Left ventricle myocardium inferior (tissue), 1 donor: ENCODE measurements around the gene PCDHA10. TPM values are rescaled to one million over a fixed set of nuclear protein-coding genes. Genes with fewer than 3 reads are reported as not detected.
"Not testable (repeated sequence)": the region's sequence is repeated elsewhere in the genome, so short reads cannot be mapped to it uniquely, and the experiment has no call there.

Experiments
- DNase-seq: peaks from one replicate; pipeline ENCODE4 v3.0.0-alpha.2; 2020
- H3K27ac ChIP-seq: fragments of 200-600 bp; replicated peaks from 2 replicates; pipeline ENCODE4 v1.8.0; 2021
- H3K27me3 ChIP-seq: fragments of 200-600 bp; 2 replicates; pipeline ENCODE4 v1.8.0; 2021; ENCODE audit warnings: low read depth
- H3K36me3 ChIP-seq: fragments of 200-600 bp; 2 replicates; pipeline ENCODE4 v1.8.0; 2021
- H3K4me1 ChIP-seq: fragments of 200-600 bp; 2 replicates; pipeline ENCODE4 v1.8.0; 2021
- H3K4me3 ChIP-seq: fragments of 200-600 bp; 2 replicates; pipeline ENCODE4 v1.8.0; 2021; ENCODE audit warnings: mild to moderate bottlenecking, moderate library complexity
- H3K9me3 ChIP-seq: fragments of 200-600 bp; replicated peaks from 2 replicates; pipeline ENCODE4 v1.8.0; 2021
- CTCF ChIP-seq: fragments of 200-600 bp; IDR thresholded peaks from 2 replicates; pipeline ENCODE4 v1.8.0; 2021; ENCODE audit warnings: antibody characterized with exemption, mild to moderate bottlenecking, borderline replicate concordance
- intact Hi-C: fragments of 100-400 bp; cut with micrococcal nuclease; formaldehyde crosslinking; loops from one replicate; pipeline ENCODE4 v1.11.0; 2022
- total RNA-seq: library from RNA; stranded (reverse); fragmentation: NEBNext Ultra II Directional; extraction: Animal tissue kit (Norgen Biotek cat#: 25700); gene quantifications from one replicate; pipeline ENCODE4 v1.2.1, GENCODE V29; 2021
- donor health status: DM: no; HTN: yes; CAD: no; lungs with severe emphysema.

PCDHA10 gene
- total RNA-seq, 1 donor from 2014 or later: 0.05 TPM

- Histone ChIP-seq H3K27me3 (peaks cover 55% of the 10 kb centered on the region), H3K4me1 (no peaks in the 10 kb centered on the region), H3K4me3 (no peak within 1 kb of the TSS), H3K27ac (no peak within 1 kb of the TSS), H3K9me3 (peaks cover 46% of the 10 kb centered on the region), H3K36me3 (no peaks in the 10 kb centered on the region)
- intact Hi-C loops: no loop called here
- TF ChIP-seq CTCF: peak; percentile 39
- DNase-seq: no peak
Observed at GRCh38 chr5:140821375-140822280, 34.1 kb upstream of the PCDHA10 start, which contains the start of gene PCDHA5. Gene PCDHA5 (plus strand): TSS chr5:140821613.

- Histone ChIP-seq H3K36me3 (no peaks in the 10 kb centered on the region), H3K4me1 (no peaks in the 10 kb centered on the region), H3K4me3 (no peak overlapping the region), H3K27ac (no peak overlapping the region), H3K27me3 (peaks cover 62% of the 10 kb centered on the region), H3K9me3 (peaks cover 41% of the 10 kb centered on the region)
- no peak for TF ChIP-seq CTCF
- DNase-seq: no peak
- intact Hi-C loops: no loop called here
Observed at GRCh38 chr5:140822281-140822629, 33.4 kb upstream of the PCDHA10 start.

- H3K27me3 ChIP-seq: peaks cover 69% of the 10 kb centered on the region
- DNase-seq: not testable (repeated sequence)
Observed at GRCh38 chr5:140822969-140823368, 32.7 kb upstream of the PCDHA10 start.

GRCh38 chr5:140823475-140823874, 32.2 kb upstream of the PCDHA10 start:
- Histone ChIP-seq H3K9me3 (peaks cover 51% of the 10 kb centered on the region), H3K4me3 (no peak overlapping the region), H3K27me3 (peaks cover 74% of the 10 kb centered on the region), H3K36me3 (no peaks in the 10 kb centered on the region), H3K4me1 (no peaks in the 10 kb centered on the region), H3K27ac (no peak overlapping the region)
- intact Hi-C loops: no loop called here
- TF ChIP-seq CTCF: no peak
- DNase-seq: no peak

More at GRCh38 chr5:140822969-140823368, 32.7 kb upstream of the PCDHA10 start:
- H3K36me3 ChIP-seq, intact Hi-C loops, H3K27ac ChIP-seq, H3K4me3 ChIP-seq, H3K4me1 ChIP-seq: not testable (repeated sequence)
- peaks cover 47% of the 10 kb centered on the region for H3K9me3 ChIP-seq

- H3K27me3 ChIP-seq: peaks cover 93% of the 10 kb centered on the region
- no peak within 1 kb of the TSS for H3K4me3 ChIP-seq
- peaks cover 64% of the 10 kb centered on the region for H3K9me3 ChIP-seq
- no peak within 1 kb of the TSS for H3K27ac ChIP-seq
- no peak for TF ChIP-seq CTCF
- H3K4me1 ChIP-seq: no peaks in the 10 kb centered on the region
- intact Hi-C loops: no loop called here
- no peak for DNase-seq
- no peaks in the 10 kb centered on the region for H3K36me3 ChIP-seq
Observed at GRCh38 chr5:140827704-140828361, 27.9 kb upstream of the PCDHA10 start, which contains the start of gene PCDHA6. Gene PCDHA6 (plus strand): TSS chr5:140827960. CDS start chr5:140828092, 132 bp downstream.
